Hematopoietic multipotent progenitor cell (in vitro differentiated cells): ENCODE measurements around the gene TMEM14C. TPM values are rescaled to one million over a fixed set of nuclear protein-coding genes. Genes with fewer than 3 reads are reported as not detected.

Experiments
- DNase-seq, 3 donors: peaks; one replicate each; pipeline ENCODE4 v3.0.0-alpha.2; 2011 to 2015; ENCODE audit warnings: low read depth in 2 of 3, low spot score in 2 of 3
- total RNA-seq: library from RNA; depleted of rRNA; stranded (reverse); fragments of >200 nt; gene quantifications from one replicate; pipeline ENCODE4 v1.2.3, GENCODE V29; 2012

Gene TMEM14C
- 116 TPM for total RNA-seq

- peak; percentile 23 to 88 (median 83) for DNase-seq
Observed at GRCh38 chr6:10722820-10723566, at the start of gene TMEM14C. TSS of gene TMEM14C (plus strand) at chr6:10723070. CDS start at chr6:10724614, 1,544 bp downstream.

GRCh38 chr6:10676403-10676802 is 46.5 kb upstream of the TMEM14C start:
- no peak for DNase-seq

GRCh38 chr6:10678456-10678855 is 44.4 kb upstream of the TMEM14C start:
- DNase-seq, result no peak

GRCh38 chr6:10681795-10682194 is 41.1 kb upstream of the TMEM14C start:
- no peak for DNase-seq

- DNase-seq, result no peak
Observed at GRCh38 chr6:10682355-10682988, 40.4 kb upstream of the TMEM14C start.

GRCh38 chr6:10684618-10685017 is 38.3 kb upstream of the TMEM14C start:
- DNase-seq, result no peak

- DNase-seq, result peak in 1 of 3 donors; percentile 5
Observed at GRCh38 chr6:10685092-10685915, 37.6 kb upstream of the TMEM14C start.

GRCh38 chr6:10686901-10687300 is 36.0 kb upstream of the TMEM14C start:
- no peak for DNase-seq

GRCh38 chr6:10687582-10687981 is 35.3 kb upstream of the TMEM14C start:
- DNase-seq, result no peak

GRCh38 chr6:10690651-10691445 is 32.0 kb upstream of the TMEM14C start:
- DNase-seq, result no peak

GRCh38 chr6:10692965-10693538 is 29.8 kb upstream of the TMEM14C start:
- DNase-seq, result no peak

GRCh38 chr6:10694302-10695085 is 28.4 kb upstream of the TMEM14C start, which contains the start of the genes C6orf52 and PAK1IP1:
TSS of gene C6orf52 (minus strand) at chr6:10694616. CDS start at chr6:10687550, 7,066 bp downstream.
TSS of gene PAK1IP1 (plus strand) at chr6:10694972. CDS start at chr6:10694986, 14 bp downstream.
- peak; percentile 95 to 98 (median 97) for DNase-seq

- DNase-seq, result peak in 1 of 3 donors; percentile 3
Observed at GRCh38 chr6:10695086-10695657, 27.7 kb upstream of the TMEM14C start.

- DNase-seq, result no peak
Observed at GRCh38 chr6:10696655-10697054, 26.2 kb upstream of the TMEM14C start.

- no peak for DNase-seq
Observed at GRCh38 chr6:10713962-10714361, 8.9 kb upstream of the TMEM14C start.

GRCh38 chr6:10719296-10719963 is 3.4 kb upstream of the TMEM14C start:
- DNase-seq, result peak in 1 of 3 donors; percentile 76

- DNase-seq, result no peak
Observed at GRCh38 chr6:10719964-10720264, 3.0 kb upstream of the TMEM14C start.

- peak in 2 of 3 donors; percentile 53 to 56 for DNase-seq
Observed at GRCh38 chr6:10720265-10720959, 2.5 kb upstream of the TMEM14C start.
